ENCODE measurements around the gene JAKMIP1.

GRCh38 chr4:6148506-6149205, 51.7 kb downstream of the JAKMIP1 start:
- TF ChIP-seq CTCF (IDR thresholded peaks at IDR 0.05) (no peak), EZH2 (IDR thresholded peaks at IDR 0.05; ENCODE audit: borderline replicate concordance, insufficient read depth, low read depth, low read length, poor library complexity, severe bottlenecking) (no peak)
